GM21423 (cell line): ENCODE data around the gene WBP2.

Source experiments
- ATAC-seq: cut with Tn5 transposase; IDR thresholded peaks from one replicate; pipeline ENCODE4 v1.9.1; 2021; ENCODE audit warnings: mild to moderate bottlenecking, moderate library complexity; ENCODE audit not compliant: unreplicated experiment

WBP2 gene

DNA sequence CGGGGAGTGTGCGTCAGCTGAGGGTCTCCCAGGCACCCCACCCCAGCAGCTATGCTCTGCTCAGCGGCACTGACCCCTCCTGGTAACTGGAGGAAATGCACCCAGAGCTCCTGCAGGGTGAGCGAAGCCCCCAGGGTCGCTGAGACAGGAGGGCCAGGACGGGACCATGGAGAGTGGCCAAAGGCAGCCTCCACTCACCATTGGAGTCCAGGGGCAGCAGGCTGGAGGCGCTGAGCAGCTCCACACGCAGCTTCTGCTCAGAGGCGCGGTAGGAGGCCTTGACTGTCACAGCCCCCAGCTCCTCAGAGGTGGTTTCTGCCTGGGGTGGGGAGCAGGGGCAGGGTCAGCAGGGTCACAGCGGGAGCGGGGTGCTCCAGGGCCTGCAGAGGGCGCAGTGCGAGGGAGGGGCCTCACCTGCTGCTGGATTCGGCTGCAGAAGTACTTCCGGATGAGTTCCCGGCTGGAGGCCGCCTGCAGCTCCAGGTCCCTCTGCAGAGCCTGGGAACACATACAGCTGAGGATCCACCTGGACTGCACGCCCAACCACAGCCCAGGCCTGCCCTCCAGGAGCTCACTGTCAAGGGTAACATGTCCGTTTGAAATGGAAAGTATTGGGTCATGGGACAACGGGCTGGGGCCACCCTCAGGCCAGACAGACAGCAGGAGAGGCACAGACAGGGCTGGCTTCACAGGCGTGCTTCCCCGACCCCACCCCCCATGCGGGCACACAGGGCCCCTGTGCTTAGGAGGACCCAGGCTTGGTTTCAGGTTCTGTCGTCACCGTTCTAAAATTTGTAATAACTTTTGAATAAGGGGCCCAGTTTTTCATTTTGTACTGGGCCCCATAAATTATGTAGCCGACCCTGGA, 24.7 kb downstream of the WBP2 start:
- ATAC-seq: no peak

GRCh38 chr17:75829747-75830146, 25.4 kb downstream of the WBP2 start:
- no peak for ATAC-seq

GRCh38 chr17:75828741-75829140, 26.4 kb downstream of the WBP2 start:
- ATAC-seq: no peak

GRCh38 chr17:75828076-75828400, 27.1 kb downstream of the WBP2 start:
- no peak for ATAC-seq

- no peak for ATAC-seq
Observed at GRCh38 chr17:75827308-75828075, 27.6 kb downstream of the WBP2 start.

GRCh38 chr17:75826561-75827307, 28.4 kb downstream of the WBP2 start:
- no peak for ATAC-seq

DNA sequence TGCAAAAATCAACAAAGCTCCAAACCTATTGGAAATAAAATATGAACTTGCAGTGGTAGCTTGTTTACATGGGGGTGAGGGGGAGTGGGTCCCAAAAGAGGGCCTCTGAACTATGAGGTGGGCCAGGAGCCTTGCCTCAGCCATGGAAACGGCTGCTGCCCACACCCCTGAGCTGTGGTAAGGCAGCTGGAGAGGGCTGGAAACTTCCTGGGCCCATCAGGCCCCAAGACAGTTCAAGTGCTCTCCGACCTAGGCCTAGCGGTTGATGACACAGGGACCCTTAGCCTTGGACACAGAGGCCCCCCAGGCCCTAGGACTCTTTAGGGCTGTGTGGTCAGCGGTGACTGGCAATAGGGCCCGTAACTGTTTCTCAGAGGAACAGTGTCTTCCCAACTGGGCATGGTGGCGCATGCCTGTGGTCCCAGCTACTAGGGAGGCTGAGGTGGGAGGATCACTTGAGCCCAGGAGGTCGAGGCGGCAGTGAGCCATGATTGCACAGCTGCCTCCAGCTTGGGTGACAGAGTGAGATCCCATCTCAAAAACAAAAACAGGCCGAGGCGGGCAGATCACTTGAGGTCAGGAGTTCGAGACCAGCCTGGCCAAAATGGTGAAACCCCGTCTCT, 29.3 kb downstream of the WBP2 start:
- ATAC-seq: no peak

DNA sequence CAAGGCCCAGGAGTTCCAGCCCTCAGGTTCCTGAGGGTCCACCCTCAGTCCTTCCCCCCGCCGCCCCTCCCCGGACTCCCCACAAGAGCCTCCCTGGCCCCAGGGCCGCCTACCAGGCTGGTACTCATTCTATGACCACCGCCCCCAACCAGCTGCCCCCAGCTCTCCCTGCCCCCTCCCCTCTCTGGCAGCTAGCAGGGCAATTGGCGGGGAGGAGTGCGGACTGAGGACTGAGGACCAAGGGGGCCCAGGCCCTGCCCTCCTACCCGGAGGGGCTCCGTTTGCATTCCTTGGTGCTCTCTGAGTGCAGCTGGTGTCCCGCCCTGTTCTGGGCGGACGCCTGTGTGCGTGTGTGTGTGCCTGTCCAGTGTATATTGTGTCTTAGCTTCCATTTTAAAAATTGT, 30.0 kb downstream of the WBP2 start:
- ATAC-seq: no peak

GRCh38 chr17:75824666-75825065, 30.5 kb downstream of the WBP2 start:
- no peak for ATAC-seq

DNA sequence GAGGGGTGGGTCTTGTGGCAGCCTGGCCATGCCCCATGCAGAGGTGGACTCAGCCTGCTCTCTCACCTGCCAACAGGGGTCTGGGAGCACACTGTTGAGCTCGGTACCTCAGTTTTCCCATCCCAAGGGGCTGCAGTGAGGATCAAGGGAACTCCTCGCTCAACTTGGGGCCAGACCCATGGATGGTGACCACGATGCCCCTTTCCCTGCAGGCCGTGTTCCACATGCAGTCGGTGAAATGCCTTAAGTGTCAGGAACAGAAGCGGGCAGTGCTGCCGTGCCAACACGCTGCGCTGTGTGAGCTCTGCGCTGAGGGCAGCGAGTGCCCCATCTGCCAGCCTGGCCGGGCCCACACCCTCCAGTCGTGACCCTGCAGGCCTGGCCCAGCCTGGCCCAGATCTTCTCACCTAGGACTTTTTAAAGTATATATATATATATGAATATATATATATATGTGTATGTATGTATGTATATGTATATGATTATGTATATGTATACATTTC, 31.0 kb downstream of the WBP2 start:
- ATAC-seq: no peak

GRCh38 chr17:75823257-75824041, 31.7 kb downstream of the WBP2 start:
- ATAC-seq: no peak

- no peak for ATAC-seq
Observed at GRCh38 chr17:75822800-75823166, 32.4 kb downstream of the WBP2 start.

DNA sequence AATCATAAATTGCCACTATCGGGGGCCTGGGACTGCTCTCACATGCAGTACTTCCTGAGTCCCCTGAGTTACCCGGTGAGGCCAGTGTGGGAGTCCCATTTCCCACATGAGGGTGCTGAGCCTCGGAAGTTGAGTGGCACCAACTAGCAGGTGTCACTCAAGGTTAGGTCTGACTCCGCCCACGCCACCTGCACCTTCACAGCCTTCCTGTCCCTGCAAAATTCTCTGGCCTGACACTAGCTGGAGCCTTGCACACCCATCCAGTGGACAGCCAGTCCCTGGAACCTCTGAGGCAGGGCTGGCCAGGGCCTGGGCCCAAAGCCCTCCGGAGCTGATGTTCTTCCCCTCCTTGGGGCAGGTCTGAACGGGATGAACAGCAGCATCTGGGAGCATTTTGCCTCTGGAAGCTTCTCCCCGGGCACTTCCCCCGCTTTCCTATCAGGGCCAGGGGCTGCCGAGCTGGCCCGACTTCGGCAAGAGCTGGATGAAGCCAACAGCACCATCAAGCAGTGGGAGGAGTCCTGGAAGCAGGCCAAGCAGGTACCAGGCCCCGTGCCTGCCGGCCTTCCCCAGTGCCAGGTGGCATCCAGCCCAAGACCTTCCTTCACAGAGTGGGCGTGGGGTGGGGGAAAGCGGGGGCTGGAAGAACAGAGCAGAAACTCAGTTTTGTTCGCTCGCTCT, 32.9 kb downstream of the WBP2 start:
- no peak for ATAC-seq

DNA sequence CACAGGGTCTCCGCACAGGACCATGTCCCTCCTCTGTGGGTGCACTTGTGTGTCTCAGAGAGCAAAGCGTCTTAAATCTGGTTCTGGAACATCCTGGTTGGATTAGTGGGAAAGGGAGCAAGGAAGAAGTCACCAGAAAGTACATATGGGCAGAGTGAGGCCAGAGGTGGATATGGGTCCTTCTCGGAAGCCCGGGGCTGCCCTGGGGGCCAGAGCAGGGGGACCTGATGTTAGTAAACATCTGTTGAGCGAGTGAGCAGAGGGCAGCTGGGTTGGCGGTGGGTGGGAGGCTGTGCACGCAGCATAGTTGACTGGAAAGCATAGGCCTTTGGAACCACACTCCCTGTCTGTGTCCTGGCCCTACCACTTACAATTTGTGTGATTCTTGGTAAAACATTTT, 33.6 kb downstream of the WBP2 start:
- ATAC-seq: no peak

GRCh38 chr17:75820094-75821080, 34.7 kb downstream of the WBP2 start:
- ATAC-seq: no peak

GRCh38 chr17:75819678-75820077, 35.5 kb downstream of the WBP2 start:
- no peak for ATAC-seq

GRCh38 chr17:75819116-75819515, 36.0 kb downstream of the WBP2 start:
- ATAC-seq: no peak

DNA sequence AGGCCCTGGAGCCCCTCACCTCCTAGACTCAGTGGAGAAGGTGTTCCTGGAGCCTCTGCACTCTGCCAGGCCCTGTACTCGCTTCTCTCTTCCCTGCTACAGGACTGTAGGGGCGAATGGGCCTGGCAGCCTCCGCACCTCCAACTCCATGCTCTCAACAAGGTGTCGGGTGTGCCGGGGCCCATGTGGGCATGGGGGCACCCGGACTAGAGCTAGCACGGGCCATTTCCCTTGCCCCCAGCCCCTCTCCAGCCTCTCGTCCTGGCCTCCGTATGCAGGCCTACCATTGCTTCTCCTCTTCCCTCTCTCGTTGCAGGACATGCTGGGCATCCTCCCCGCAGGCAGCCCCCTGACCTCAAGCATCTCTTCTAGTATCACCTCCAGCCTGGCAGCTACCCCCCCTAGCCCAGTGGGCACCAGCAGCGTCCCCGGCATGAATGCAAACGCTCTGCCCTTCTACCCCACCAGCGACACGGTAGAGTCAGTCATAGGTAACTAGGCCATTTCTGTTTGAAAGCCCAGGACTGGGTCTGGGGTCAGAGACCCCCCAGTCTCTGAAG, 36.7 kb downstream of the WBP2 start:
- no peak for ATAC-seq
